Right ventricle myocardium superior (tissue), 1 donor: ENCODE results near the gene RUSF1. TPM values are rescaled to one million over a fixed set of nuclear protein-coding genes. Genes with fewer than 3 reads are reported as not detected.

ENCODE experiments used
- ATAC-seq: fragments of 200-7000 bp; cut with Tn5 transposase; one replicate; pipeline ENCODE4 v1.9.1; 2020; ENCODE audit warnings: mild to moderate bottlenecking; ENCODE audit not compliant: poor library complexity
- DNase-seq: peaks from one replicate; pipeline ENCODE4 v3.0.0-alpha.2; 2020
- intact Hi-C: fragments of 100-400 bp; cut with DNase I; formaldehyde crosslinking; loops from one replicate; pipeline ENCODE4 v1.11.2; 2022
- total RNA-seq: library from RNA; stranded (reverse); fragmentation: NEBNext Ultra II Directional; extraction: Animal tissue kit (Norgen Biotek cat#: 25700); gene quantifications from one replicate; pipeline ENCODE4 v1.2.1, GENCODE V29; 2021
- donor health status: DM: no; HTN: yes; CAD: no; lungs with severe emphysema.

RUSF1 gene
- total RNA-seq, 1 donor from 2014 or later, result 20.1 TPM

DNA sequence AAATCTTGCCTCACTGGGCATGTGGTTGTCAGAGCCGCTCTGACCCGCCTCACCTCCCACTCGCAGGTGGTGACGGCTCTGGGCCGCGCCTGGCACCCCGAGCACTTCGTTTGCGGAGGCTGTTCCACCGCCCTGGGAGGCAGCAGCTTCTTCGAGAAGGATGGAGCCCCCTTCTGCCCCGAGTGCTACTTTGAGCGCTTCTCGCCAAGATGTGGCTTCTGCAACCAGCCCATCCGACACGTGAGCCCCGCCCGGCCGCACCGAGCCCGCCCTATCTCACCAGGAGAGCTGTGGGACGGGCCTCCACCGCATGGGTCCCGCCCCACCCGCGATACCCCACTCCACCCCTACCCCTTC is 32.3 kb downstream of the RUSF1 start:
- DNase-seq, result no peak
- intact Hi-C loops, result no loop called here
- no peak for ATAC-seq

DNA sequence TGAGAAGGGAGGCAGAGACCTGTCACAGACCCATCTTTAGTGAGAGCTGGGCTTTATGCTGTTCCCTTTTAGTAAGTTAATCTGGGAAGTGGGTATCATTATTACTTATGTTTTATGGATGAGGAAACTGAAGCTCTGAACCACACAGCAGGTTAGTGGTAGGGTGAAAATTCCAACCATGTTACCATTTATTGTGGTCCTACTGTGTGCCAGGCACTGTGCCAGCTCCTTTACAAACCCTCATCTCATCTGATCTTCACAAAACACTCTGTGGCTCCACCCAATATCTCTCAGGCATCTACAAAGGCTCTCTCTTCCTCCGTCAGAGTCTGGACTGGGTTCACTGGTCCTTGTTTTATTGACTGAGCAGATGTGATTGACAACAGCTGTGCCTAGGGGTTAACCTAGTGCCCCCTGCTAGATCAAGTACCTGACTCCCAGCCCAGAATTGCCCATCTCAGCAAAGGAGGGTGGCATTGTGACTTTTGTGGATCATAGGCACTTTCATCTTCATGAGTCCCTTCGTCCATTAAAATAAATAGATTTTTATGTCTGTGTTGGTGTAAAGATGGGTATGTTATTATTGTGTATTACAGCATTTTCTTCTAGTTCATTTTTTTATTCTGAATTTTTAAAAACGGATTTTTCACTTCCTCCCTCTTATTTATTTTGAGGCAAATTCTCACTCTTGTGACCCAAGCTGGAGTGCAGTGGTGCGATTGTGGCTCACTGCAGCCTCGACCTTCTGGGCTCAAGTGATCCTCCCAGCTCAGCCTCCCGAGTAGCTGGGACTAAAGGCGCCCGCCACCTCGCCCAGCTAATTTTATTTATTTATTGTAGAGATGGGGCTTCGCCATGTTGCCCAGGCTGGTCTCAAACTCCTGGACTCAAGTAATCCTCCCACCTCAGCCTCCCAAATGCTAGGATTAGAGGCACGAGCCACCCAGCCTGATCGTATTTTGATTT is 33.1 kb downstream of the RUSF1 start:
- ATAC-seq (no peak), DNase-seq (no peak)
- intact Hi-C loops, result no loop called here

DNA sequence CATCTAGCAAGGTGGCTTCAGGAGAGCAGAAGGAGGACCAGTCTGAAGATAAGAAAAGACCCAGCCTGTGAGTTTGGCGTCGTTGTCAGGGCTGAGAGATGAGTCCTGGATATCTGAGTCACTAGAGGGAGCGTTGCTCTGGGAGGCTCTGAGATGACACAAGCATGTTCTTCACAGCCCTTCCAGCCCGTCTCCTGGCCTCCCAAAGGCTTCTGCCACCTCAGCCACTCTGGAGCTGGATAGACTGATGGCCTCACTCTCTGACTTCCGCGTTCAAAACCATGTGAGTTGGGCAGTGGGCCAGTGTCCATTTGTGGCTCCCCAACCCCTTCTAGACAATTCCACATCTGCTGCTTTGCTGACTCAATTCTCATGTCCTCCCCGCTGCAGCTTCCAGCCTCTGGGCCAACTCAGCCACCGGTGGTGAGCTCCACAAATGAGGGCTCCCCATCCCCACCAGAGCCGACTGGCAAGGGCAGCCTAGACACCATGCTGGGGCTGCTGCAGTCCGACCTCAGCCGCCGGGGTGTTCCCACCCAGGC is 33.9 kb downstream of the RUSF1 start:
- ATAC-seq (no peak), DNase-seq (no peak)
- intact Hi-C loops, result no loop called here

DNA sequence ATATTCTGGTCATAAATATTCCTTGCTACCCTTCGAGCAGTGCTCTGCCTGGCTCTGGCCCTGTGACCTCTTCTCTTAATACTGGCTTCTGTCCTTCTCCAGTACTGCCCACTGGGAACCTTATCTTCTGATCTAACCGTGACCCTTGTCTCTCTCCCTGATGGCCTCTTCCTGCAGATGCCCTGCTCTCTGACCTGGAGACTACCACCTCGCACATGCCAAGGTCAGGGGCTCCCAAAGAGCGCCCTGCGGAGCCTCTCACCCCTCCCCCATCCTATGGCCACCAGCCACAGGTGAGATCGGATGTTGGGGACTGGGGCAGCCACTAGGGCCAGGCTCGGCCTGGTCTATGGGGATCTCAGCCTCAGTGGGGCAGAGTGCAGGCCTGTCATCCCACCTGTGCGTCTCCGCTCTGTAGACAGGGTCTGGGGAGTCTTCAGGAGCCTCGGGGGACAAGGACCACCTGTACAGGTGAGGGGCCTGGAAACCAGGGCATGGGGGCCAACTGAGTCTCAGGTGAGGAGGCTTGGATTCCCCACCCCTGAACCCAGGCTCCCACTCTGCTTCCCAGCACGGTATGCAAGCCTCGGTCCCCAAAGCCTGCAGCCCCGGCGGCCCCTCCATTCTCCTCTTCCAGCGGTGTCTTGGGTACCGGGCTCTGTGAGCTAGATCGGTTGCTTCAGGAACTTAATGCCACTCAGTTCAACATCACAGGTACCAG is 34.8 kb downstream of the RUSF1 start:
- intact Hi-C loops, result no loop called here
- ATAC-seq (no peak), DNase-seq (no peak)

DNA sequence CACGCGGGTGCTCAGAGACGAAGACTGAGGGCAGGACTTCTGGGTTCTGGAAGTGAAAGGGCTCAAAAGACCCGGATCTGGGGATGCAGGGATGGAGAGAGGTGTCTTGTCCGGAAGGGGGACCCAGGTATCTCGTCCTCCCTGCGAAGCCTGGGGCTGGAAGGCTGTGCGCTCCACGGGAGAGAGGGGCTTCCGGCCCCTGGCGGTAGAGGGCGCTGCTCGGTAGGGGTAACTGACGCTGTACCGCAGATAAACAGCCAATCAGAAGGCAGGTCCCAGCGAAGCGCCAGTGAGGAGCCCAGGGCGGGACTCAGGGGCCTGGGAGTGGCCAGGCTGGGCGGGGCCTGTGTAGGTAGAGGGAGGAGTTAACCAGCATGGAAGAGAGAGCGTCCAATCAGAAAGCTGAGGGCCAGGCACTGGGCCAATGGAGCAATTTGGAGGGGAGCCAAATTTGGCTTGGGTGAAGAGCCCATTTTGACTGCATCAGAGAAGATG is 35.4 kb downstream of the RUSF1 start:
- ATAC-seq, result peak; percentile 88
- peak; percentile 93 for DNase-seq
- intact Hi-C loops, result no loop called here

DNA sequence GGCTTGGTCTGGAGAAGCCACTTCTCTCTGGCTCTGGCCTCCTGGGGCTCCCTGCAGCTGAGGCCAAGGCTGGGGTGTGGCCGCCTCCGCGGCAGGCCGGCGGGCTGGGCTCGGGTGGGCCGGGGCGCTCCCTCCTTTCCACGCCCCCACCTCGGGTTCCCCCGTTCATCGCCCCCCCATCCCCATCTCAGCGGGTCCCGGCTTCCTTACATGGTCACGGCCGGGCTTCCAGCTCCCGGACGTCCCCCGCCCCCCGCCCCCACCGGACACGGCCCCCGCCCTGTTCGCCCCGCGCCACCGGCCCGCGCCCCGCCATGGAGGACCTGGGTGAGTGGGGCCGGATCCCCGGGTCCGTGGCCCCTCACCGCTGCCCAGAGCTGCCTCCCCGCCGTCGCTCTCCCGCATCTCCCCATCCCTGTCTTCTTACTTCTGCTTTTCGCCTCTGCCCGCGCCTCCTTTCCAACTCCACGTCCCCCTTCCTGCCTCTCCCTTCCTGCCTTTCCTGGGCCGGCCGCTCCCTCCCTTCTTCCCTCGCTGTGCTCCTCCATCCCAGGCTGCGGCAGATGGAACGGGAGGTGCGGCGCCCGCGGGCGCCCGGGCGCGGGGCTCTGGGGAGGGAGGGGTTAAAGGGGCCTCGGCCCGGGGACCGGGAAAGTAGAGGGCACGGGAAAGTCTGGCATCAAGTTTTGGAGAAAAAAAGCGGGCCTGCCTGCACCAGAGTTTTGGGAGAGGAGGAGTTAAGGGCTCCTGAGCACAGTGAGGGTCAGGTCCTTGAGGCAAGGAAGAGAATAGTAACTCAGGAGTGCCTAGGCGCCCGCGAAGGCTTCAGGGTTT is 36.1 kb downstream of the RUSF1 start, which contains the start of gene TGFB1I1:
TGFB1I1 (plus strand) TSS at position 278 of the 834 bp plus-strand sequence; CDS start at position 315, 37 bp downstream.
- intact Hi-C loops, result no loop called here

DNA sequence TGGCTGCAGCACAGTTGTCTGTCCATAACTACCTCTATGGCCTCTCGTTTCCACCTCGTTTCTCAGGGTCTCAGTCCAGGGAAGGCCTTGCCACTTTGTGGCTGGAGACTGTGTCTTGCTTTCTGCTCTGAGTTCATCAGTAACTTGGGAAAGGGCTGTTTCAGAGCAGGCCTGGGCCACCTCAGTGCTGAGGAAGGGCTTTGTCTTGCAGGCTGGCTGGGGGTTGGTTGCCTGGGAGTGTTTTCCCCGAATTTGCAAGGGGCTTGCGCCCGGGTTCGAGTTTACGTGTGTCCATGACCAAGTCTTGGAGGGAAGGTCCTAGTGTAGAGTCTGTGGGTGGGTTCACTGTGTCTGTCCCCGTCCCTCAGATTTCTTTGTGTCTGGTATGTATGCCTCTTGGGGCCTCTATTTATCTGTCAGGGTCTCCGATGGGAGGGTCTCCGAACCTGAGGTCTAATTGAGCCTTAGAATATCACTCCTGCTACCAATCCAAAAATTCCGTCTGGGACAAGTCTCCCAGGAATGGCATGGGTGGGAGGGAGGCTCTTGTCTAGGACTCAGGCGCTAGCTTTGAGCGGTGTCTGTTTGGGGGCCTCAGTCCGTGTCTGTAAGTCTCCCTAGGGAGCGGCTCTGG is 36.8 kb downstream of the RUSF1 start:
- intact Hi-C loops, result no loop called here
- ATAC-seq (no peak), DNase-seq (no peak)

More for the DNA sequence above, 36.1 kb downstream of the RUSF1 start, which contains the start of gene TGFB1I1:
- peak; percentile 71 for ATAC-seq
- DNase-seq, result peak; percentile 84

DNA sequence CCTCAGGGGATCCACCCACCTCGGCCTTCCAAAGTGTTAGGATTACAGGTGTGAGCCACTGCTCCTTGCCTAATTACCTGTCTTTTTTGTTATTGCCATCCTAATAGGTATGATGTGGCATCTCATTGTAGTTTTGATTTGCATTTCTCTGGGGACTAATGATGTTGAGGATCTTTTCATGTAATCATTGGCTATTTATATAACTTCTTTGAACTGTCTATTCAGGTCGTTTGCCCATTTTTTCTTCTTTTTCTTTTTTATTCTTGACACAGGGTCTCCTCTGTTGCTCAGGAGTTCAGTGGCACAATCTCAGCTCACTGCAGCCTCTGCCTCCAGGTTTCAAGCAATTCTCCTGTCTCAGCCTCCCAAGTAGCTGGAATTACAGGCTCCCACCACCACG is 37.6 kb downstream of the RUSF1 start:
- intact Hi-C loops, result no loop called here
- DNase-seq (no peak), ATAC-seq (no peak)

DNA sequence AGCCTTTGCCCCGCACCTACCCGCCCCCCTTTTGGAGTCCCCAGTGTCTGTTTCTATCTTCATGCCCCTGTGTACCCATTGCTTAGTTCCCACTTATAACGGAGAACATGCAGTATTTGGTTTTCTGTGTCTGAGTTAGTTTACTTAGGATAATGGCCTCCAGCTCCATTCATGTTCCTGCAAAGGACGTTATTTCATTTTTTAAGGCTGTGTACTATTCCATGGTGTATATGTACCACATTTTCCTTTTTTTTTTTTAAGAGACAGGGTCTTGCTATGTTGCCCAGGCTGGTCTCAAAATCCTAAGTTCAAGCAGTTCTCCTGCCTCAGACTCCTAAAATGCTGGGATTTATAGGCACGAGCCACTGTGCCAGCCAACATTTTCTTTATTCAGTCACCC is 40.3 kb downstream of the RUSF1 start:
- ATAC-seq (no peak), DNase-seq (no peak)
- intact Hi-C loops, result no loop called here

DNA sequence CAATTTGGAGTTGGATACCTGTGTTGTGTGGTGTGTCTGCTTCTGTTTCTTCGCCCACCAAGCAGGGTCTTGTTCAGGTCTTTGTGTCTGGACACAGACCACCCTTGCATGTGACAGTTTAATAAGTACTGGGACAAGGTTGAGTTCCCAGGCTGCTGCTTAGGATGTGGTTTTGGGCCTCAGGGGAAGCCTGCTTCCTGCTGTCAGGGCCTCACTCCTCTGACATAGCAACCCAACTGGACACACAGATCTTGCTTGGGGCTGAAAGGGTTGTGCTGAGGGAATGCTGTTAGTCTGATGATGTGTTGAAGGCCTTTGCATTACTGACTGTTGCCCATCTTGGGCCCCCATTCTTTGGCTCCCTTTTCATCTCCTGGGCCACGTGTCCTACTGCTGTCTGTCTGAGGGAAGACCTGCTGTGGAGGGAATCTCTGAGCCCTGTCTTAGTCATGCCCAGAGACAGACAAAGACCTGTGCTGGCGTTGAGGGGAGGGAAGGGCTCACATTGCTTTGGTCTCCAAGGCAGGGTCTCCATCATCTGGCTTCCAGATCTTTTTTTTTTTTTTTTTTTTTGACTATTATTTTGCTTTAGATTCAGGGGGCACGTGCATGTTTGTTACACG is 40.9 kb downstream of the RUSF1 start:
- DNase-seq, result peak; percentile 10

DNA sequence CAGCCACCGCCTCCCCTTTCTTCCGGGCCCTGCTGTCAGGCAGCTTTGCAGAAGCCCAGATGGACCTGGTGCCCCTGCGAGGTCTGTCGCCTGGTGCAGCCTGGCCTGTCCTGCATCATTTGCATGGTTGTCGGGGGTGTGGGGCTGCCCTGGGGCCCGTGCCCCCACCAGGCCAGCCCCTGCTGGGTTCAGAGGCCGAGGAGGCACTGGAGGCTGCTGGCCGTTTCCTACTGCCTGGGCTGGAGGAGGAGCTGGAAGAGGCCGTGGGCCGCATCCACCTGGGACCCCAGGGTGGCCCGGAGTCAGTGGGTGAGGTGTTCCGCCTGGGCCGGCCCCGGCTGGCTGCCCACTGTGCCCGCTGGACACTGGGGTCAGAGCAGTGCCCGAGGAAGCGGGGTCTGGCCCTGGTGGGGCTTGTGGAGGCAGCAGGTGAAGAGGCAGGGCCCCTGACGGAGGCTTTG is 41.8 kb downstream of the RUSF1 start:
- no peak for ATAC-seq
- intact Hi-C loops, result no loop called here
- DNase-seq, result peak; percentile 34

More for the DNA sequence above, 40.9 kb downstream of the RUSF1 start:
- intact Hi-C loops, result no loop called here
- ATAC-seq, result no peak

DNA sequence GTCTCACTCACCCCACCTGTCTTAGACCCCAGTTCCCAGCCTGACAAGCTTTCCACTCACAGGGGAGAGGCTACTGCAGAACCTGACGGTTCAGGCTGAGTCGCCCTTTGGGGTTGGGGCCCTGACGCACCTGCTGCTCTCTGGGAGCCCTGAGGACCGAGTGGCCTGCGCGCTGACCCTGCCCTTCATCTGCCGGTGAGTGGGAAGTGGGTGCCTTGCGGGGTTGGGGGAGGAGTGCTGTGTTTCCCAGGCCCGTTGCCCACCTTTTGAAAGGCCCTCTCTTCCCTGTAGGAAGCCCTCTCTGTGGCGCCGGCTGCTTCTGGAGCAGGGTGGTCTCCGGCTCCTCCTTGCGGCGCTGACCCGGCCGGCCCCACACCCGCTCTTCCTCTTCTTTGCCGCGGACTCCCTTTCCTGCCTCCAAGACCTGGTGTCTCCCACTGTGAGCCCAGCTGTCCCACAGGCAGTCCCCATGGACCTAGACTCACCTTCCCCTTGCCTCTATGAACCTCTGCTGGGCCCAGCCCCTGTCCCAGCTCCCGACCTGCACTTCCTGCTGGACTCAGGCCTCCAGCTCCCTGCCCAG is 42.3 kb downstream of the RUSF1 start:
- no peak for ATAC-seq
- DNase-seq, result peak; percentile 28
- intact Hi-C loops, result no loop called here

DNA sequence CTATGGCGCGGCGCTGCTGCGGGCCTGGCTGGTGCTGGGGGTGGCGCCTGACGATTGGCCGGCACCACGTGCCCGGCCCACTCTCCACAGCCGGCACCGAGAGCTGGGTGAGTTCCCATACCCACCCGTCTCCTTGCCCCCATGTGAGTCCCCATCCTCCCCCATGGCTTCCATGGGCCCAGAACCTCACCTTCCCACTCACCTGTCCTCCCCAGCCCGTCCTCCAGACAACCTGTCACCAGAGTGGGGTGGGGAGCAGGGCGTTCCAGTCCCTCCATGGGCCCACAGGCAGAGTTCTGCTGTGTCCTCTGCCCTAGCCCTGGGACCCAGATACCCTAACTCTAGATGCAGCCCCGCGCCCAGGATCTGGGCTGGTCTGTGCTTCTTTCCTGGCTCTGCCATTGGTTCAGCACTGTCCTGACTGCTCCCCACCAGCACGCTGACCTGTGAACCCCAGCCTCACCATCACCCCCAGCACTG is 43.4 kb downstream of the RUSF1 start:
- DNase-seq (peak; percentile 33), ATAC-seq (no peak)
- intact Hi-C loops, result no loop called here

DNA sequence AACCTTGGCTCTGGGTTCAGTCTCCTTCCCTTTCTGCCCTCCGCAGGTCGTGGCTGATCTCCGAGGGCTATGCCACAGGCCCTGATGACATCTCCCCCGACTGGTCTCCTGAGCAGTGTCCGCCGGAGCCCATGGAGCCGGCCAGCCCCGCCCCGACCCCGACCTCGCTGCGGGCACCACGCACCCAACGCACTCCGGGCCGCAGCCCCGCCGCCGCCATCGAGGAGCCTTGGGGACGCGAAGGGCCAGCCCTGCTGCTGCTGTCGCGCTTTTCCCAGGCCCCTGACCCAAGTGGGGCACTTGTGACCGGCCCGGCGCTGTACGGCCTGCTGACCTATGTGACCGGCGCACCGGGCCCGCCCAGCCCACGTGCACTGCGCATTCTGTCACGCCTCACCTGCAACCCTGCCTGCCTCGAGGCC is 43.8 kb downstream of the RUSF1 start:
- DNase-seq (peak; percentile 37), ATAC-seq (no peak)
- intact Hi-C loops, result no loop called here

DNA sequence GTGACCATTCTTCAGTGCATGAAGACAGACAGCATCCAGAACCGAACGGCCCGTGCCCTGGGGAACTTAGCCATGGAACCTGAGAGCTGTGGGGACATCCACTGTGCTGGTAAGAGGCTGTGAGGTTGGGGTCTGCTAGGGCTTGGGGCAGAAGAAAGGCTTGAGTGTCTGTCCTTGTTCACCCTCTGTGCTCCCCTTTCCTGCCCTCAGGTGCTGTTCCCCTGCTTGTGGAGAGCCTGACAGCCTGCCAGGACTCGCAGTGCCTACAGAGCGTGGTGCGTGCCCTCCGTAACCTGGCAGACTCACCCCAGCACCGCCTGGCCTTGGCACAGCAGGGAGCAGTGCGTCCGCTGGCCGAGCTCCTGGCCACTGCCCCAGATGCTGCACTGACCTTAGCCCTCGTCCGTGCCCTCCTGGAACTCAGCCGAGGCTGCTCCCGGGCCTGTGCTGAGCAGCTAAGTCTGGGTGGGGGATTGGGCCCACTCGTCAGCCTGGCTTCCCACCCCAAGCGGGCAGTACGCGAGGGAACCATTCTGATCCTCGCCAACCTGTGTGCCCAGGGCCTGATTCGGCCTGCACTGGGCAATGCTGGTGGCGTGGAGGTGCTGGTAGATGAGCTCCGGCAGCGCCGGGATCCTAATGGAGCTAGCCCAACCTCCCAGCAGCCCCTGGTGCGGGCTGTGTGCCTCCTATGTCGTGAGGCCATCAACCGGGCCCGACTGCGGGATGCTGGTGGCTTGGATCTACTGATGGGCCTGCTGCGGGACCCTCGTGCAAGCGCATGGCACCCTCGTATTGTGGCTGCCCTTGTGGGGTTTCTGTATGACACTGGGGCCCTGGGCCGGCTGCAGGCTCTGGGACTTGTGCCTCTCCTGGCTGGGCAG is 46.0 kb downstream of the RUSF1 start:
- intact Hi-C loops, result no loop called here
- no peak for ATAC-seq
- DNase-seq, result peak; percentile 39
